ENCODE results near the gene MEIS2. TPM values are rescaled to one million over a fixed set of nuclear protein-coding genes. Genes with fewer than 3 reads are reported as not detected.
A peak's percentile ranks its signal among the peaks of the same experiment; 100 is the strongest.

MEIS2 gene
- total RNA-seq, 1 donor from 2014 or later = 380 TPM

GRCh38 chr15:36885771-36886170 is 214.6 kb downstream of the MEIS2 start:
- DNase-seq (ENCODE audit: low spot score in 2 of 2) = no peak
- FAIRE-seq = no peak

GRCh38 chr15:36884936-36885635 is 215.3 kb downstream of the MEIS2 start:
- no peak for FAIRE-seq
- no peak for DNase-seq (ENCODE audit: low spot score in 2 of 2)

- DNase-seq (ENCODE audit: low spot score in 2 of 2) = no peak
- no peak for FAIRE-seq
Observed at GRCh38 chr15:36884518-36884875, 215.9 kb downstream of the MEIS2 start.

- FAIRE-seq = no peak
Observed at GRCh38 chr15:36883713-36884517, 216.4 kb downstream of the MEIS2 start.

GRCh38 chr15:36882487-36883131 is 217.7 kb downstream of the MEIS2 start:
- DNase-seq (ENCODE audit: low spot score in 2 of 2) (no peak), FAIRE-seq (no peak)

More at GRCh38 chr15:36883713-36884517, 216.4 kb downstream of the MEIS2 start:
- DNase-seq (ENCODE audit: low spot score in 2 of 2) = peak; percentile 74 to 80

- FAIRE-seq (no peak), DNase-seq (ENCODE audit: low spot score in 2 of 2) (no peak)
Observed at GRCh38 chr15:36882056-36882455, 218.3 kb downstream of the MEIS2 start.

GRCh38 chr15:36881516-36881915 is 218.8 kb downstream of the MEIS2 start:
- no peak for DNase-seq (ENCODE audit: low spot score in 2 of 2)

GRCh38 chr15:36880913-36881460 is 219.4 kb downstream of the MEIS2 start:
- DNase-seq (ENCODE audit: low spot score in 2 of 2) = no peak
- FAIRE-seq = no peak

More at GRCh38 chr15:36881516-36881915, 218.8 kb downstream of the MEIS2 start:
- FAIRE-seq = no peak

GRCh38 chr15:36880224-36880912 is 220.0 kb downstream of the MEIS2 start:
- FAIRE-seq (no peak), DNase-seq (ENCODE audit: low spot score in 2 of 2) (no peak)

GRCh38 chr15:36879568-36880222 is 220.7 kb downstream of the MEIS2 start:
- no peak for FAIRE-seq
- no peak for DNase-seq (ENCODE audit: low spot score in 2 of 2)

GRCh38 chr15:36878684-36879262 is 221.6 kb downstream of the MEIS2 start:
- FAIRE-seq = no peak
- no peak for DNase-seq (ENCODE audit: low spot score in 2 of 2)

GRCh38 chr15:36877796-36878683 is 222.3 kb downstream of the MEIS2 start:
- FAIRE-seq (no peak), DNase-seq (ENCODE audit: low spot score in 2 of 2) (no peak)

- FAIRE-seq = no peak
- DNase-seq (ENCODE audit: low spot score in 2 of 2) = no peak
Observed at GRCh38 chr15:36877294-36877693, 223.1 kb downstream of the MEIS2 start.

GRCh38 chr15:36875740-36876334 is 224.5 kb downstream of the MEIS2 start:
- DNase-seq (ENCODE audit: low spot score in 2 of 2) = no peak

GRCh38 chr15:36874930-36875329 is 225.4 kb downstream of the MEIS2 start:
- no peak for FAIRE-seq
- no peak for DNase-seq (ENCODE audit: low spot score in 2 of 2)

More at GRCh38 chr15:36875740-36876334, 224.5 kb downstream of the MEIS2 start:
- no peak for FAIRE-seq

- DNase-seq (ENCODE audit: low spot score in 2 of 2) = no peak
- no peak for FAIRE-seq
Observed at GRCh38 chr15:36867436-36867835, 232.9 kb downstream of the MEIS2 start.

- DNase-seq (ENCODE audit: low spot score in 2 of 2) = no peak
Observed at GRCh38 chr15:36866896-36867295, 233.5 kb downstream of the MEIS2 start.

GRCh38 chr15:36863570-36863969 is 236.8 kb downstream of the MEIS2 start:
- no peak for FAIRE-seq

More at GRCh38 chr15:36866896-36867295, 233.5 kb downstream of the MEIS2 start:
- FAIRE-seq = no peak

More at GRCh38 chr15:36863570-36863969, 236.8 kb downstream of the MEIS2 start:
- no peak for DNase-seq (ENCODE audit: low spot score in 2 of 2)

Data from frontal cortex (tissue), 4 donors.